K562 (cell line): ENCODE results near the gene GLG1. TPM values are rescaled to one million over a fixed set of nuclear protein-coding genes. Genes with fewer than 3 reads are reported as not detected.

Source experiments
- ATAC-seq: fragments of 200-7000 bp; cut with Tn5 transposase; 3 replicates; pipeline ENCODE4 v1.9.1; 2020; ENCODE audit warnings: moderate library complexity
- BruUV-seq: library from RNA; stranded (reverse); fragments of 400-500 nt; replicated peaks from 2 replicates; lab custom pipeline; 2021; lab: Mats Ljungman, UMichigan
- CTCF ChIA-PET: fragments of 300-600 bp; formaldehyde crosslinking; extraction: SDS; loops from one replicate; lab custom pipeline; 2021; ENCODE audit warnings: low intra/inter-chr PET ratio; lab: Yijun Ruan, JAX
- POLR2A ChIA-PET: fragments of 300-600, 350-650 bp; sonication (Branson Sonifier 250); formaldehyde crosslinking; extraction: SDS; loops from one replicate; lab custom pipeline; 2021; ENCODE audit warnings: antibody characterized with exemption, inconsistent platforms; lab: Yijun Ruan, JAX
- DNase-seq, 4 experiments: peaks; one replicate each; pipeline versions ENCODE4 v3.0.0 to v3.0.0-alpha.2; 2011 to 2018; ENCODE audit warnings: low spot score in 3 of 4, mixed read lengths in 3 of 4; ENCODE audit errors: extremely low read depth in 1 of 4
- FAIRE-seq: peaks from 2 replicates; lab custom pipeline; 2011; peaks lifted over from hg19 to GRCh38; lab: Jason Lieb, UNC
- H2AFZ ChIP-seq: 2 replicates; pipeline ENCODE4 v1.6.0; 2011; ENCODE audit warnings: low read depth, low read length, control low read depth, inconsistent platforms
- H3K27ac ChIP-seq: fragments of 200-600 bp; 3 replicates; pipeline ENCODE4 v1.8.0; 2011; ENCODE audit warnings: low read depth, mild to moderate bottlenecking, control low read depth, inconsistent platforms, low read length, moderate library complexity, mixed read lengths; ENCODE audit errors: extremely low read depth
- H3K27me3 ChIP-seq, 2 experiments: fragments of 300-600 bp in 1 of 2; 2 replicates in 1 of 2; 3 replicates in 1 of 2; pipeline versions ENCODE4 v1.6.0 to v1.8.0; 2011; ENCODE audit warnings: inconsistent platforms in 2 of 2, low read length in 2 of 2, mild to moderate bottlenecking in 1 of 2, mixed read lengths in 1 of 2, moderate library complexity in 1 of 2; ENCODE audit not compliant: control insufficient read depth in 2 of 2, insufficient read depth in 2 of 2
- H3K36me3 ChIP-seq: fragments of 300-600 bp; 3 replicates; pipeline ENCODE4 v1.8.0; 2011; ENCODE audit warnings: mild to moderate bottlenecking, low read length, inconsistent platforms; ENCODE audit not compliant: control insufficient read depth, insufficient read depth
- H3K4me1 ChIP-seq, 2 experiments: fragments of 200-600 bp in 1 of 2; replicated peaks in 1 of 2; 2 replicates in 1 of 2; 3 replicates in 1 of 2; pipeline versions ENCODE4 v1.5.1 to v1.8.0; 2011; ENCODE audit warnings: inconsistent platforms in 2 of 2, low read length in 2 of 2, mild to moderate bottlenecking in 1 of 2, mixed read lengths in 1 of 2, moderate library complexity in 1 of 2; ENCODE audit not compliant: control insufficient read depth in 2 of 2, insufficient read depth in 2 of 2
- H3K4me2 ChIP-seq: 2 replicates; pipeline ENCODE4 v1.6.1; 2011; ENCODE audit warnings: low read length, control low read depth, inconsistent platforms, mixed read lengths; ENCODE audit not compliant: insufficient read depth
- H3K4me3 ChIP-seq: fragments of 200-600 bp; sonication (generic), shearing (Covaris generic); 2 replicates; pipeline ENCODE4 v1.5.1; 2016; ENCODE audit warnings: control low read depth, inconsistent platforms
- H3K79me2 ChIP-seq: fragments of 200-600 bp; 3 replicates; pipeline ENCODE4 v1.8.0; 2011; ENCODE audit warnings: low read length, inconsistent platforms; ENCODE audit not compliant: control insufficient read depth, insufficient read depth
- H3K9ac ChIP-seq, 2 experiments: 2 replicates each; pipeline versions ENCODE4 v1.6.0 to v1.6.1; 2011; ENCODE audit warnings: low read depth in 2 of 2, low read length in 2 of 2, control low read depth in 1 of 2, inconsistent platforms in 1 of 2, mild to moderate bottlenecking in 1 of 2, mixed read lengths in 1 of 2; ENCODE audit not compliant: insufficient read depth in 1 of 2
- H3K9me1 ChIP-seq: one replicate; pipeline ENCODE4 v1.6.0; 2011; ENCODE audit warnings: inconsistent platforms, mild to moderate bottlenecking, low read length, moderate library complexity; ENCODE audit not compliant: control insufficient read depth, insufficient read depth
- H3K9me3 ChIP-seq: replicated peaks from 2 replicates; pipeline ENCODE4 v1.5.1; 2011; ENCODE audit warnings: low read depth, low read length, inconsistent platforms; ENCODE audit not compliant: control insufficient read depth, insufficient read depth
- H4K20me1 ChIP-seq: replicated peaks from 2 replicates; pipeline ENCODE4 v1.6.1; 2011; ENCODE audit warnings: low read length, inconsistent platforms, mixed read lengths; ENCODE audit not compliant: control insufficient read depth, insufficient read depth
- CBX3 ChIP-seq, 2 experiments: IDR thresholded peaks; 1 replicate in 1 of 2; 2 replicates in 1 of 2; pipeline ENCODE4 v1.6.1; 2012; ENCODE audit warnings: inconsistent platforms in 2 of 2, low read length in 2 of 2, borderline replicate concordance in 1 of 2, control low read depth in 1 of 2
- RAD51 ChIP-seq: fragments of 450-650 bp; IDR thresholded peaks from 2 replicates; pipeline ENCODE4 v1.7.1; 2016; ENCODE audit warnings: low read depth, mild to moderate bottlenecking, borderline replicate concordance
- SMARCA5 ChIP-seq: fragments of 450-650 bp; IDR thresholded peaks from 2 replicates; pipeline ENCODE4 v1.6.1; 2016
- ZNF324 ChIP-seq: fragments of 250-450 bp; sonication (Bioruptor Pico); IDR thresholded peaks from 2 replicates; pipeline ENCODE4 v1.4.0; 2020; ENCODE audit warnings: mild to moderate bottlenecking
- WGBS: fragments of 100-300 bp; shearing (Covaris generic); methylation state at CpG from one replicate; pipeline ENCODE4 v1.1.6; 2016; ENCODE audit warnings: low coverage, mixed read lengths; ENCODE audit not compliant: insufficient coverage; ENCODE audit errors: missing lambda C conversion rate; 5-methylcytosine and 5-hydroxymethylcytosine counted together
- in situ Hi-C: fragments of 300-500 bp; cut with MboI; formaldehyde crosslinking; loops from 4 replicates; pipeline ENCODE4 v1.15.0; 2018; ENCODE audit warnings: inconsistent platforms, mixed read lengths
- intact Hi-C: fragments of 100-400 bp; cut with micrococcal nuclease; formaldehyde crosslinking; loops from 2 replicates; pipeline ENCODE4 v1.14.2; 2022
- polyA plus RNA-seq, 8 experiments: library from polyadenylated mRNA; depleted of rRNA in 4 of 8; stranded (reverse) in 5 of 8; unstranded in 3 of 8; fragments of >200 nt; fragmentation: Nextera tagmentation in 2 of 8; fragmentation: Illumina TruSeq in 1 of 8; extraction: Ambion mirVana in 2 of 8; extraction: Trizol in 1 of 8; gene quantifications; 2 replicates each; pipeline versions ENCODE4 v1.2.1 to v1.2.3, GENCODE V29; 2011 to 2014; ENCODE audit warnings: inconsistent platforms in 1 of 8, missing spikeins in 1 of 8
- total RNA-seq, 7 experiments: library from RNA; depleted of rRNA in 6 of 7; stranded (reverse); fragments of >200 nt in 6 of 7; fragmentation: Illumina TruSeq in 2 of 7; extraction: Trizol in 2 of 7; gene quantifications; 2 replicates each; pipeline versions ENCODE4 v1.2.1 to v1.2.3, GENCODE V29; 2011 to 2021; ENCODE audit warnings: low replicate concordance in 1 of 7
- TF ChIP-seq, protein P1 (sequence below): fragments of 250-450 bp; sonication (Bioruptor Pico); IDR thresholded peaks from 2 replicates; pipeline ENCODE4 v1.8.0; 2021; ENCODE audit warnings: moderate library complexity, mild to moderate bottlenecking, inconsistent platforms

GLG1 gene
- total and polyA plus RNA-seq, 9 of the 15 experiments (the other 6 are each of a cell fraction or from before 2014, with no cell fraction given) = 6.2 to 36.0 (median 23.6) TPM

DNA sequence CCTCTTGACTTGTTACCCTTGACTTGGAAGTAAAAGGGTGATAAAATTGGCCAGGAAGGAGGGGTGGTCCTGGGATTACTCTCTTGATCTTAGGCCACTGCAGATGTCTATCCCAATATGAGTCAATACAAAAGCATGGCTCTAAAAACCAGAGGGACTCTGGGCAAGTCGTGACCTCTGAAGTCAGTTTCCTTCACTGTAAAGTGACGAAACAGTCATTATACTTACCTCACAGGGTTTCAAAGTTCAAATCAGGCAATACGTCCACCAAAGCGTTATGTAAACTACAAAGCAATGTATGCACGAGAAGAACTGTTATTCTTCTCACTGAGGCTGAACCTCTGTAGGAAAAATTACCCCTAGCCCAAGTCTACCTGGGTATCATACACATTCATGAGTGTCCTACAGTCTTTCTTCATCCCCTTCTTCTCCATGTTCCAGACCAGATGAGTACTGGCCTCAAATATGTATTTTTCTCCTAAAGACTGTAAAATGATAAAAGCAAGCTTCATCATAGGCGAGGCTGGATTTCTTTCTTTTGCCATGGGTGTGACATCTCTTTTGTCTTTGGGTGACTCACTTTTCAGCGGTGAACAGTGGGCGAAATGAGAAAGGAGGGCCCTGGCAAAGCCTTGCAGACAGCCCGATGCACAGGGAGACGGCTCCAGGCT is 151.2 kb downstream of the GLG1 start (continued):
- TF ChIP-seq, protein P1, sequence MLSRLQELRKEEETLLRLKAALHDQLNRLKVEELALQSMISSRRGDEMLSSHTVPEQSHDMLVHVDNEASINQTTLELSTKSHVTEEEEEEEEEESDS (CRISPR knock-in tag) = no peak
- TF ChIP-seq ZNF324 (CRISPR knock-in tag) (no peak), RAD51 (no peak)

- in situ Hi-C loops (no loop called here), intact Hi-C loops (no loop called here)
- ChIA-PET CTCF (no interaction called here), POLR2A (no interaction called here)
- FAIRE-seq = no peak
- WGBS = 79% methylated on average over 7 of the region's 7 CpGs
- H3K9me1 ChIP-seq = no peaks in the 10 kb centered on the region
- H3K27ac ChIP-seq = no peak overlapping the region
- no peaks in the 10 kb centered on the region for H4K20me1 ChIP-seq
- peaks cover 48% of the 10 kb centered on the region; the same call in 2 of the 3 replicates for H3K36me3 ChIP-seq
- DNase-seq = no peak
- ATAC-seq = no peak
- no peak overlapping the region for H3K4me2 ChIP-seq
- H3K79me2 ChIP-seq = no peaks in the 10 kb centered on the region
- no peak overlapping the region for H2AFZ ChIP-seq
- BruUV-seq = no TSS peak
- TF ChIP-seq CBX3 (IDR thresholded peaks at IDR 0.05; ENCODE audit: borderline replicate concordance in 1 of 2, low read length in 2 of 2) (no peak), SMARCA5 (no peak)
- H3K4me3 ChIP-seq = no peak overlapping the region
- H3K4me1 ChIP-seq = no peaks in the 10 kb centered on the region
- no peaks in the 10 kb centered on the region for H3K27me3 ChIP-seq
- no peaks in the 10 kb centered on the region for H3K9me3 ChIP-seq
- no peak overlapping the region for H3K9ac ChIP-seq
Observed at GRCh38 chr16:74455213-74455612, 151.7 kb downstream of the GLG1 start.
